Osteoblast (primary cell): ENCODE results near the gene CDH4. TPM values are rescaled to one million over a fixed set of nuclear protein-coding genes. Genes with fewer than 3 reads are reported as not detected.
A peak's percentile ranks its signal among the peaks of the same experiment; 100 is the strongest.

Experiments used
- DNase-seq: peaks from one replicate; pipeline ENCODE4 v3.0.0; 2011; ENCODE audit warnings: low spot score, mixed read lengths; ENCODE audit not compliant: insufficient read length; ENCODE audit errors: missing footprints
- H2AFZ ChIP-seq: 2 replicates; pipeline ENCODE4 v1.6.0; 2011; ENCODE audit warnings: mild to moderate bottlenecking, low read length
- H3K27ac ChIP-seq: 2 replicates; pipeline ENCODE4 v1.5.1; 2011; ENCODE audit warnings: mild to moderate bottlenecking, low read depth, low read length, moderate library complexity
- H3K27me3 ChIP-seq: 2 replicates; pipeline ENCODE4 v1.6.0; 2012; ENCODE audit warnings: mild to moderate bottlenecking, control low read depth, inconsistent platforms, low read length, moderate library complexity; ENCODE audit not compliant: insufficient read depth
- H3K36me3 ChIP-seq: 2 replicates; pipeline ENCODE4 v1.5.1; 2011; ENCODE audit warnings: mild to moderate bottlenecking, low read length, control low read depth, moderate library complexity; ENCODE audit not compliant: insufficient read depth
- H3K4me1 ChIP-seq: 2 replicates; pipeline ENCODE4 v1.5.1; 2011; ENCODE audit warnings: mild to moderate bottlenecking, low read length, control low read depth, moderate library complexity; ENCODE audit not compliant: insufficient read depth
- H3K4me2 ChIP-seq: 2 replicates; pipeline ENCODE4 v1.6.0; 2011; ENCODE audit warnings: mild to moderate bottlenecking, low read length; ENCODE audit not compliant: insufficient read depth
- H3K4me3 ChIP-seq: fragments of 200-600 bp; sonication (generic); 3 replicates; pipeline ENCODE4 v1.5.1; 2012; ENCODE audit warnings: mild to moderate bottlenecking, low read length, inconsistent platforms; ENCODE audit not compliant: insufficient read depth
- H3K79me2 ChIP-seq: 2 replicates; pipeline ENCODE4 v1.6.0; 2012; ENCODE audit warnings: mild to moderate bottlenecking, low read length, control low read depth, inconsistent platforms; ENCODE audit not compliant: insufficient read depth
- H3K9me3 ChIP-seq: 2 replicates; pipeline ENCODE4 v1.5.1; 2011; ENCODE audit warnings: low read depth, low read length, control low read depth
- H4K20me1 ChIP-seq: 2 replicates; pipeline ENCODE4 v1.6.0; 2012; ENCODE audit warnings: mild to moderate bottlenecking, low read length, control low read depth; ENCODE audit not compliant: insufficient read depth
- total RNA-seq: library from RNA; depleted of rRNA; stranded (reverse); fragments of >200 nt; gene quantifications from 2 replicates; pipeline ENCODE4 v1.2.3, GENCODE V29; 2012
- TF ChIP-seq, protein P1 (sequence below): IDR thresholded peaks from 2 replicates; pipeline ENCODE4 v1.5.1; 2011; ENCODE audit warnings: mild to moderate bottlenecking, low read depth, low read length, moderate library complexity; ENCODE audit errors: extremely low read depth

The CDH4 gene
- total RNA-seq, 1 donor: 1.1 TPM

DNA sequence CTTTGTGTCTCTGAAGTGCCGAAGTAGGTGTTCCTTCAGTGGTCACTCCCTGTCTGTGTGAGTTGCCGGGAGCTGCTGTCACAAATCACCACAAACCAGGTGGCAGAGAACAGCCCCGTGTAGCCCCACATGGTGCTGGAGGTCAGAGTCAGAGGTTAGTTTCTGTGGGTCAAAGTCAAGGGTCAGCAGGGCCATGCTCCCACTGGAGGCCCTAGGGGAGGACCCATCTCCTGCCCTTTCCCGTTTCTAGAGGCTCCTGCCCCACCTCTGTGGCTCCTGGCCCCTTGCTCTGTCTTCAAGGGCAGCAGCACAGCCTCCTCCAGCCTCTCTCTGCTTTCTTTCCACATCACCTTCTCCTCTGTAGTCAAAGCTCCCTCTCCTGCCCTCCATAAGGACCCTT is 549.4 kb downstream of the CDH4 start:
- H3K4me2 ChIP-seq: no peak overlapping the region
- no peaks in the 10 kb centered on the region for H3K9me3 ChIP-seq
- no peaks in the 10 kb centered on the region for H3K4me1 ChIP-seq
- no peaks in the 10 kb centered on the region for H3K36me3 ChIP-seq
- TF ChIP-seq, protein P1, sequence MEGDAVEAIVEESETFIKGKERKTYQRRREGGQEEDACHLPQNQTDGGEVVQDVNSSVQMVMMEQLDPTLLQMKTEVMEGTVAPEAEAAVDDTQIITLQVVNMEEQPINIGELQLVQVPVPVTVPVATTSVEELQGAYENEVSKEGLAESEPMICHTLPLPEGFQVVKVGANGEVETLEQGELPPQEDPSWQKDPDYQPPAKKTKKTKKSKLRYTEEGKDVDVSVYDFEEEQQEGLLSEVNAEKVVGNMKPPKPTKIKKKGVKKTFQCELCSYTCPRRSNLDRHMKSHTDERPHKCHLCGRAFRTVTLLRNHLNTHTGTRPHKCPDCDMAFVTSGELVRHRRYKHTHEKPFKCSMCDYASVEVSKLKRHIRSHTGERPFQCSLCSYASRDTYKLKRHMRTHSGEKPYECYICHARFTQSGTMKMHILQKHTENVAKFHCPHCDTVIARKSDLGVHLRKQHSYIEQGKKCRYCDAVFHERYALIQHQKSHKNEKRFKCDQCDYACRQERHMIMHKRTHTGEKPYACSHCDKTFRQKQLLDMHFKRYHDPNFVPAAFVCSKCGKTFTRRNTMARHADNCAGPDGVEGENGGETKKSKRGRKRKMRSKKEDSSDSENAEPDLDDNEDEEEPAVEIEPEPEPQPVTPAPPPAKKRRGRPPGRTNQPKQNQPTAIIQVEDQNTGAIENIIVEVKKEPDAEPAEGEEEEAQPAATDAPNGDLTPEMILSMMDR: no peak
- no peaks in the 10 kb centered on the region for H4K20me1 ChIP-seq
- H3K79me2 ChIP-seq: no peaks in the 10 kb centered on the region
- no peak overlapping the region for H2AFZ ChIP-seq
- H3K27me3 ChIP-seq: peaks cover 10% of the 10 kb centered on the region
- no peak overlapping the region for H3K4me3 ChIP-seq
- no peak overlapping the region for H3K27ac ChIP-seq
- no peak for DNase-seq

DNA sequence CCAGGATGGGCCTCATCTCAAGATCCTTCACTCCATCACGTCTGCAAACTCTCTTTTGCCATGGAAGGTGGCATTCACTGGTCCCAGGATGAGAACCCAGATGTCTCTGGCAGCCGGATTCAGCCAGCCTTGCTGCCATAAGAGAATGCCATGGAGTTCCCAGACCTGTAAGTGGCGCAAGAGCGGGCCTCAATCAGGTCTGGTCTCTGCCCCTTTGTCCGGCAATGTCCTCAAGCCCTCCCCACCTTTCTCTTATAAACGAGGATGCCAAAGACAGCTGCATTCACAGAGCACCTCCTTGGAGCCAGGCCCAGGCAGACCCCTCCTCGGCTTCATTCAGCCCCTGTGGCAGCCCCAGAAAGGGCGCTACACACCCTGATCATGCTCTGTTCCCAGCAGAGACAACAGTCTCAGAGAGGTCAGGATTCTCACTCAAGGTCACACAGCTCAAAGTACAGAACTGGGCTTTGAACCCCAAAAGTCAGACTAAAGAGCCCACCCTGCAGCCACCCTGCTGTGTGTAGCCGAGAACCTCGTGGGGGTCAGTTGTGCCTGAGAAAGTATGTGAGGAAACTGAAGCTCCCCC is 549.9 kb downstream of the CDH4 start:
- peak; percentile 83 for DNase-seq
- TF ChIP-seq, protein P1: no peak
- no peaks in the 10 kb centered on the region for H4K20me1 ChIP-seq
- no peaks in the 10 kb centered on the region for H3K36me3 ChIP-seq
- no peak overlapping the region for H3K4me3 ChIP-seq
- peaks cover 10% of the 10 kb centered on the region for H3K27me3 ChIP-seq
- H3K9me3 ChIP-seq: no peaks in the 10 kb centered on the region
- H3K79me2 ChIP-seq: no peaks in the 10 kb centered on the region
- H3K4me1 ChIP-seq: no peaks in the 10 kb centered on the region
- no peak overlapping the region for H3K27ac ChIP-seq
- H2AFZ ChIP-seq: no peak overlapping the region
- no peak overlapping the region for H3K4me2 ChIP-seq

DNA sequence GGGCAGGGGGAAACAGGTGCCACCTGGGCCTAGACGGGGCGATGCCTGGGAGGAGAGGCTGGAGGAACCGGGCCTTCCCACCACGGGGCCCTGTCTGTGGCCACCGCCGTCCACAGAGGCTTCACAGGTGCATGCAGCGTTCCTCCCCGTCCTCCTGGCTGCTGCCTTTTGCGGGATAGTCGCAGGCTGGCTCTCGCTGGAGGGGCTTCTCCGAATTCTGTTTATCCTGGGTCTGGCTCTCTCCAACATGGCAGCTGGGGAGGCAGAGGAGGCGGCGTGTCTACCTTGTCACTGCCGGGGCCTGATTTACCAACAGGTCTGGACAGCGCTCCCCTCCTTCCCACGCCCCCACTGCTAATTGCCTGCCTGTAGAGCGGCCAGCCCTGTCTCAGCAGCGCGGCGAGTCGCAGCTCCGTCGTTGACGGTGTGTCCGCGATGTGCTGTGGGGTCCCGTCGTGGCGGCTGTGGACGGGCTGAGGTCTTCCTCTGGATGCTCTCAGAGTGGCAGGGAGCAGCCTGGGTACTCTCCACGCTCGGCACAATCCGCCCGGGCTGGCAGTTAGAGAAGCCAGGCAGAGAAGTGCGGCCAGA is 550.8 kb downstream of the CDH4 start:
- DNase-seq: peak; percentile 86
- Histone ChIP-seq H4K20me1 (no peaks in the 10 kb centered on the region), H3K27me3 (peaks cover 10% of the 10 kb centered on the region), H3K36me3 (no peaks in the 10 kb centered on the region), H3K79me2 (no peaks in the 10 kb centered on the region), H2AFZ (no peak overlapping the region), H3K4me3 (no peak overlapping the region), H3K9me3 (no peaks in the 10 kb centered on the region), H3K4me1 (no peaks in the 10 kb centered on the region), H3K4me2 (no peak overlapping the region), H3K27ac (no peak overlapping the region)
- TF ChIP-seq, protein P1: no peak

DNA sequence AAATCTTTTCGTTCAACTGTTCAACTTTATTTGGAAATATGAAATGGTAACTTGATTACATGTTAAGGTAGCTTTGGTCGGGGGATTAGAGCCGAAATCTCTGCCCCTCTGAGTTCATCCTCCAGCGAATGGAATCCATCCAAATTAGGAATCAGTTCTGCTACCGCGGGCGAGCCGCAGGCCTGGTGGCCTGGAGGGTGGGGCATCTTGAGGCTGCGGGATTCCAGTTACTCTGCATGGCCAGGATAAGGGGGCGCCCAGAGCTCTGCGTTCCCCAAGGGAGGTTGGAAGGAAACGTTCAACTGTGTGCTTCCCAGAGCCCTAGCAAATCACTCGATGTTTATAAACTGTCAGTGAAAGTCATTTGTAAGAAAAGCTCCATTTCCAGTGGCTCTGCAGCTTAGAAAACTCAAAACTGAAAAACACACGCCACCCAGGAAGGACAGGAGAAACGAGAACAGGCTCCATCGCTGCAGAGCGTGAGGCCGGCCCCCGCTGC is 551.4 kb downstream of the CDH4 start:
- Histone ChIP-seq H3K27me3 (peaks cover 10% of the 10 kb centered on the region), H3K4me1 (no peaks in the 10 kb centered on the region), H3K9me3 (no peaks in the 10 kb centered on the region), H3K27ac (no peak overlapping the region), H3K4me3 (peak overlapping the region; percentile 45), H3K36me3 (no peaks in the 10 kb centered on the region), H3K79me2 (no peaks in the 10 kb centered on the region), H2AFZ (peak overlapping the region; percentile 29), H3K4me2 (peak overlapping the region; percentile 36), H4K20me1 (no peaks in the 10 kb centered on the region)
- DNase-seq: peak; percentile 81
- TF ChIP-seq, protein P1: no peak
